ENCODE measurements around the gene BICD1.

BICD1 gene

GRCh38 chr12:32104572-32105355 lies 1.9 kb upstream of the BICD1 start:
- DNase-seq, result no peak

- DNase-seq, result peak; percentile 7
Observed at GRCh38 chr12:32105986-32106516, 596 bp upstream of the BICD1 start.

- peak; percentile 16 for DNase-seq
Observed at GRCh38 chr12:32107359-32108267, 966 bp downstream of the BICD1 start.

DNA sequence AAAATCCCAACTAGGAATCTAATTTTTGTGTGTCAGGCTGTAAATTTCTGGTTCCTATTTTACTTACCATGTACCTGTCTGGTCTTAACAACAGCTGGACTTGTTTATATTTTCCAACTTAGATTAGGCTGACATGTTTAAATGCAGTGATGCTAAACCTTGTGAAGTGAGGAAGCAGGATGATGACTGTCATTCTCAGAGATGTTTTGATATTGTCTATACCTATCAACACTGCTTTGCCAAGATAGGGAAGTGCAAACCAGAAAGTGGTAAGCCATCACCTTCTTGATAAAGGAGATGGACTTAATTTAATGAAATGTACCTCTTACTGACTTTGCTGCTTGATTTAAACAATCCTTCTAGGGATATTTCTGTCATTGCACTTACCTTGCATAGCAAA lies 2.1 kb downstream of the BICD1 start:
- no peak for DNase-seq

GRCh38 chr12:32110417-32110816 lies 3.8 kb downstream of the BICD1 start:
- no peak for DNase-seq

- DNase-seq, result no peak
Observed at GRCh38 chr12:32110942-32111341, 4.3 kb downstream of the BICD1 start.

- DNase-seq, result no peak
Observed at GRCh38 chr12:32115404-32116104, 8.9 kb downstream of the BICD1 start.

GRCh38 chr12:32116897-32117296 lies 10.2 kb downstream of the BICD1 start:
- no peak for DNase-seq

GRCh38 chr12:32117316-32117715 lies 10.7 kb downstream of the BICD1 start:
- DNase-seq, result no peak

- DNase-seq, result no peak
Observed at GRCh38 chr12:32118806-32119205, 12.2 kb downstream of the BICD1 start.

- no peak for DNase-seq
Observed at GRCh38 chr12:32120419-32120818, 13.8 kb downstream of the BICD1 start.

- no peak for DNase-seq
Observed at GRCh38 chr12:32124637-32125036, 18.0 kb downstream of the BICD1 start.

GRCh38 chr12:32125455-32126084 lies 18.9 kb downstream of the BICD1 start:
- no peak for DNase-seq

GRCh38 chr12:32126720-32127119 lies 20.1 kb downstream of the BICD1 start:
- DNase-seq, result no peak

DNA sequence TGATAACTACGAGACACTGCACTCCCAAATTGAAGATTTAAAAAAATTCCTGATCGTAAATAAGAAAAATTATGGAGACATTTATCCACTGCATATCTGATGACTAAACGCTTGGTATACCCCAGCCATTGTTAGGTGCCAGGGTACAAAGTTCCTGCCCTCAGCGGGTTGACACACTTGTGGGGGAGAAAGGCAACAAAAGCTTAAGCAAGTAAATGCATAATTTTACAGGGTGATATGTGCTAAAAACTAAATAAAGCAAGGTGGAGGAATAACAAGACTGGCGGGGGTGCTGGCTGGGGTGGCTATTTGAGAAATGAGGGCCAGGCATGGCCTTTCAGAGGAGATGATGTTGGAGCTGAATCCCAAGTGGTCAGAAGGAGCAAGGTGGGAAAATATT lies 25.0 kb downstream of the BICD1 start:
- DNase-seq, result no peak

DNA sequence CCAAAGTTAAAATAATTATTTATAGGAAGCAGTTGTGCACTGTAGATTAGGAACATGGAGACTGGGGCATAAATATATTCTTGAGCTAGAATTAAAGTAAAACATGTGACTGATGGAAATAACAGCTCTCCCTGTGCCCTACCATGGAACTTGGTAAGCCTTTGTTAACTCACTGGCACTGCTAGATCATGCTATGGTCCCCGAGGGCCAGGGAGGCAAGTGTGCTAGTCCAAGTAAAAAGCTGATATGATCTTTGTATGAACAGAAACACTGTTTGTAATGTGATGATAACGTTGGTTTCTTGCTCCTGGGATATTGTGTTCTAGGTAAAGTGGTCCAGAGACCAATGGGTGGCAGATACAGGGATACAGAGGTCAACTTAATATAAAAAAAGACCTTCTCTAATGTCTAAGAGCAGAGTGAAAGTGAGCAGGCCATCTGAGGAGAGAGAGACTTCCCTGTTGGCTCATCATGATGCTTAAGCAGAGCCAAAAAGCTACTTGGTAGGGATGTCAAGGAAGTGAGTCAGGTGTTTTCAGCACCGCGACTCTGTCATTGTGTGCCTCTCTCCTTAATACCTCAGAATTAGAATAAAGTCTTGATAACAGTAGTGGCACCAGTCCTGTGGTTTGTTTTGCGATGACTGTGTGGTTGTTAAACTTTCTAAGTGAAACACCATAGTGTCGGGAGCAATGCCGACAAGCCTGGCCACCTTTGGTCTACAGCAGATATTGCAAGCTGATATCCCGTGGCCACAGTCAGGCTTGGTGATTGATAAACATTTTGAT lies 27.6 kb downstream of the BICD1 start:
- DNase-seq, result peak; percentile 24

GRCh38 chr12:32135967-32136366 lies 29.3 kb downstream of the BICD1 start:
- no peak for DNase-seq

- no peak for DNase-seq
Observed at GRCh38 chr12:32136404-32136803, 29.8 kb downstream of the BICD1 start.

- DNase-seq, result peak; percentile 19
Observed at GRCh38 chr12:32139064-32139421, 32.4 kb downstream of the BICD1 start.

GRCh38 chr12:32140877-32141276 lies 34.2 kb downstream of the BICD1 start:
- no peak for DNase-seq

DNA sequence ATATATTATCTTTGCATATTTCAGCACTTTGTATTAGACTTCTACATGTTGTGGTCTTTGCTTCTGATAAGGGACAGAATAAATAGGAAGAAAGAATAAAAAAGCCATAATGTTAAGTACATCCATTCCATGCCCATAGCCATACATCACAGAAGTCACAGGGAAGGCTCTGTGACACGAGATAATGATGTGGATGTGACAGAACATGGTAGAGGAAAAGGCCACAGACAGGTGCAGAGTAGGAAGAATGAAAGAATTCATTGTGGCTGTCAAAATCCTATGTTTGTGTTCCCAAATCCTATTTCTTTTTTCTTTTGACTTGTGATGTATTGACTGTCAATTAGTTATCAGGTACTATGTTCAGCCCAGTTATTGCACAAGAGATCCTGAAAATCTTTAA lies 38.4 kb downstream of the BICD1 start:
- DNase-seq, result no peak

Measured in CD4-positive, alpha-beta T cell treated with Interleukin-12 subunit alpha and Interleukin-12 subunit beta, for 1 hour (primary cell).